WTC11 (cell line): ENCODE data around the gene TAMALIN. TPM values are rescaled to one million over a fixed set of nuclear protein-coding genes. Genes with fewer than 3 reads are reported as not detected.

Experiments used
- ATAC-seq: fragments of 200-7000 bp; cut with Tn5 transposase; 2 replicates; pipeline ENCODE4 v1.10.0; 2021; ENCODE audit warnings: mild to moderate bottlenecking, moderate library complexity
- CTCF ChIA-PET: fragments of 300-600 bp; sonication (Branson Sonifier 250); formaldehyde crosslinking; loops from one replicate; lab custom pipeline; 2021; ENCODE audit warnings: antibody characterized with exemption; lab: Charles Lee
- POLR2A ChIA-PET: fragments of 350-600 bp; sonication (Branson Sonifier 250); formaldehyde crosslinking; loops from one replicate; lab custom pipeline; 2021; ENCODE audit warnings: antibody characterized with exemption; lab: Charles Lee
- DNase-seq: peaks from one replicate; pipeline ENCODE4 v3.0.0; 2021; ENCODE audit warnings: low spot score
- H3K27ac Mint-ChIP-seq: 2 replicates; pipeline ENCODE4 v1.8.0; 2021; ENCODE audit warnings: mixed read lengths
- H3K27me3 Mint-ChIP-seq: 2 replicates; pipeline ENCODE4 v1.8.0; 2021; ENCODE audit warnings: low read depth, mild to moderate bottlenecking, moderate library complexity, mixed read lengths
- H3K36me3 Mint-ChIP-seq: 2 replicates; pipeline ENCODE4 v1.8.0; 2021; ENCODE audit warnings: mixed read lengths
- H3K4me1 Mint-ChIP-seq: 2 replicates; pipeline ENCODE4 v1.8.0; 2022; ENCODE audit warnings: mixed read lengths
- H3K4me3 Mint-ChIP-seq: 2 replicates; pipeline ENCODE4 v1.8.0; 2021; ENCODE audit warnings: mild to moderate bottlenecking, moderate library complexity, mixed read lengths
- H3K9me3 Mint-ChIP-seq: 2 replicates; pipeline ENCODE4 v1.8.0; 2021; ENCODE audit warnings: mixed read lengths
- E2F5 ChIP-seq: sonication (generic); formaldehyde crosslinking; IDR thresholded peaks from 2 replicates; pipeline ENCODE4 v1.8.1; 2022; ENCODE audit warnings: mild to moderate bottlenecking, moderate library complexity, missing genetic modification reagents
- FOXJ3 ChIP-seq: sonication (generic); formaldehyde crosslinking; IDR thresholded peaks from 2 replicates; pipeline ENCODE4 v1.9.0; 2021; ENCODE audit warnings: missing genetic modification reagents, mild to moderate bottlenecking, borderline replicate concordance
- FOXK1 ChIP-seq: sonication (generic); formaldehyde crosslinking; IDR thresholded peaks from 2 replicates; pipeline ENCODE4 v1.8.0; 2022; ENCODE audit warnings: mild to moderate bottlenecking, moderate library complexity, missing genetic modification reagents
- IRF2 ChIP-seq: sonication (generic); formaldehyde crosslinking; IDR thresholded peaks from 2 replicates; pipeline ENCODE4 v1.8.0; 2022; ENCODE audit warnings: low read depth, missing genetic modification reagents, borderline replicate concordance
- KAT7 ChIP-seq: sonication (generic); formaldehyde crosslinking; IDR thresholded peaks from 2 replicates; pipeline ENCODE4 v1.8.1; 2023; ENCODE audit warnings: missing genetic modification reagents, mild to moderate bottlenecking, borderline replicate concordance
- NR2C2 ChIP-seq: sonication (generic); formaldehyde crosslinking; IDR thresholded peaks from 2 replicates; pipeline ENCODE4 v1.8.0; 2022; ENCODE audit warnings: mild to moderate bottlenecking, missing genetic modification reagents
- PREB ChIP-seq: sonication (generic); formaldehyde crosslinking; IDR thresholded peaks from 2 replicates; pipeline ENCODE4 v1.8.1; 2022; ENCODE audit warnings: mild to moderate bottlenecking, missing genetic modification reagents, moderate library complexity, borderline replicate concordance
- RELA ChIP-seq: sonication (generic); formaldehyde crosslinking; IDR thresholded peaks from 2 replicates; pipeline ENCODE4 v1.8.1; 2022; ENCODE audit warnings: missing genetic modification reagents, mild to moderate bottlenecking, borderline replicate concordance
- RORB ChIP-seq: fragments of 250-450 bp; sonication (Bioruptor Pico); IDR thresholded peaks from 2 replicates; pipeline ENCODE4 v1.9.0; 2021; ENCODE audit warnings: mild to moderate bottlenecking
- SMAD3 ChIP-seq: sonication (generic); formaldehyde crosslinking; IDR thresholded peaks from 2 replicates; pipeline ENCODE4 v1.8.0; 2022; ENCODE audit warnings: missing genetic modification reagents, mild to moderate bottlenecking, borderline replicate concordance
- SOX15 ChIP-seq: fragments of 250-450 bp; sonication (Bioruptor Pico); IDR thresholded peaks from 2 replicates; pipeline ENCODE4 v1.9.0; 2021; ENCODE audit warnings: mild to moderate bottlenecking
- TEAD1 ChIP-seq: sonication (generic); formaldehyde crosslinking; IDR thresholded peaks from 2 replicates; pipeline ENCODE4 v1.8.0; 2022; ENCODE audit warnings: mild to moderate bottlenecking, missing genetic modification reagents
- ZBTB21 ChIP-seq: sonication (generic); formaldehyde crosslinking; IDR thresholded peaks from 2 replicates; pipeline ENCODE4 v1.8.1; 2023; ENCODE audit warnings: mild to moderate bottlenecking, missing genetic modification reagents, borderline replicate concordance
- ZNF121 ChIP-seq: sonication (generic); formaldehyde crosslinking; IDR thresholded peaks from 2 replicates; pipeline ENCODE4 v1.8.0; 2023; ENCODE audit warnings: missing genetic modification reagents
- ZNF219 ChIP-seq: sonication (generic); formaldehyde crosslinking; IDR thresholded peaks from 2 replicates; pipeline ENCODE4 v1.8.0; 2023; ENCODE audit warnings: missing genetic modification reagents, mild to moderate bottlenecking, borderline replicate concordance
- ZNF425 ChIP-seq: fragments of 250-450 bp; sonication (Bioruptor Pico); conservative IDR thresholded peaks from 2 replicates; pipeline ENCODE4 v1.9.0; 2021; ENCODE audit warnings: mild to moderate bottlenecking
- total RNA-seq: library from RNA; stranded (reverse); gene quantifications from 3 replicates; pipeline ENCODE4 v1.2.3, GENCODE V29; 2021
- TF ChIP-seq, protein P1 (sequence below): sonication (generic); formaldehyde crosslinking; IDR thresholded peaks from 2 replicates; pipeline ENCODE4 v1.8.1; 2023; ENCODE audit warnings: mild to moderate bottlenecking, missing genetic modification reagents, moderate library complexity
- TF ChIP-seq, protein P2 (sequence below): sonication (generic); formaldehyde crosslinking; IDR thresholded peaks from 2 replicates; pipeline ENCODE4 v1.8.0; 2022; ENCODE audit warnings: mild to moderate bottlenecking, missing genetic modification reagents

Gene TAMALIN
- total RNA-seq, 1 experiment from 2014 or later, result 6.1 TPM

DNA sequence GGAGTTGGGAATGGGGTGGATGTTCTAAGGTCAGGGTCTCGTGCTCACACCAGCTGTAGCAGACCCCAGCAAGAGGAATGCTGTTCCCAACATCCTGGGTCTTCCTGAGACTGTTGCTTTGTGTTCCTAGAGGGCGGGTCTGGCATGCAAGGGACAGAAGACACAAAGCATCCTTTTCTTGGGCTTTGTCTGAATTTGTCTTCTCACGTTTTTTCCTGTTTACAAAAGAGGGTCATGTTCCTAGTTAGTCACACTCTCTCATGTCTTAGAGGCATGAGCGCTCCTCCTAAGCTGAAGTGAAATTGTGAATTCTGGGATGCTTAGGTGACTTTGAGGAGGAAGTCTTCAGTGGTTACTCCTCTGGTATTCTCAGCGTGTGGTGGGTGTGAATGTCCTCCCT is 9.6 kb upstream of the TAMALIN start (continued):
- TF ChIP-seq, protein P1, sequence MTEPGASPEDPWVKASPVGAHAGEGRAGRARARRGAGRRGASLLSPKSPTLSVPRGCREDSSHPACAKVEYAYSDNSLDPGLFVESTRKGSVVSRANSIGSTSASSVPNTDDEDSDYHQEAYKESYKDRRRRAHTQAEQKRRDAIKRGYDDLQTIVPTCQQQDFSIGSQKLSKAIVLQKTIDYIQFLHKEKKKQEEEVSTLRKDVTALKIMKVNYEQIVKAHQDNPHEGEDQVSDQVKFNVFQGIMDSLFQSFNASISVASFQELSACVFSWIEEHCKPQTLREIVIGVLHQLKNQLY, result no peak
- TF ChIP-seq SMAD3 (no peak), TEAD1 (no peak), NR2C2 (CRISPR knock-in tag) (no peak), RELA (CRISPR knock-in tag) (no peak), ZNF425 (CRISPR knock-in tag) (no peak), SOX15 (CRISPR knock-in tag) (no peak)
- TF ChIP-seq, all 79 proteins: peak for 0

DNA sequence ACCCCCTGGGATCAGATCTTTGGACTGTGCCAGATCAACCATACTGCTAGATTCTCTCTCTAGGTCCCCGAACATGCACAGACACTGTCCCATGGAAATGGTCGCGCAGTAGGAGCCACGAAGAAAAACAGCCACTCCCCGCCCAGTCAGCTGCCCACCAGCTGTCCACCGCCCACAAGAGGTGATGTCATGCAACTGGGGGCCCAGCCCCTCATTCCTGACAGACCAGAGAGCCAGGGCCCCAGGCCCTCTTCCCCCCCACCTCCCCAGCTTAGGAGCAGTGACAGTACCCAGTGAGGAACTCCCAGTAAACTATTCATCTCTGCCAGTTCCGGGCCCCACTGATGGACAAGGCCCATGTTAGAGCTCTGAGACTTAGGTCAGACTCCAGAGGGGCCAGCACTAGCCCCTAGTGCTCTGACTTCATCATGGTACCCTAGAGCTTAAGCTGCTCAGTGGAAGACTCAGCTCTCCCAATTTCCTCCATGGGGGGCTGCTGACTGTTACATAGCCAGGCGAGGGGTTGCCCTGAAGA is 3.7 kb upstream of the TAMALIN start:
- POLR2A ChIA-PET, result interaction anchor here (1.3 to 1.4 kb wide), 2 partner anchors 20 to 23 kb away, joined by 7 to 8 read pairs; no protein-coding TSS in a partner anchor

More for the DNA sequence above, 3.7 kb upstream of the TAMALIN start:
- TF ChIP-seq ZNF219 (CRISPR knock-in tag) (no peak), FOXJ3 (CRISPR knock-in tag) (no peak), ZNF121 (CRISPR knock-in tag) (no peak), PREB (no peak), FOXK1 (no peak), E2F5 (CRISPR knock-in tag) (no peak), RORB (CRISPR knock-in tag) (no peak), ZBTB21 (CRISPR knock-in tag) (no peak), KAT7 (CRISPR knock-in tag) (no peak), IRF2 (no peak), RELA (CRISPR knock-in tag) (no peak)
- TF ChIP-seq, protein P2, sequence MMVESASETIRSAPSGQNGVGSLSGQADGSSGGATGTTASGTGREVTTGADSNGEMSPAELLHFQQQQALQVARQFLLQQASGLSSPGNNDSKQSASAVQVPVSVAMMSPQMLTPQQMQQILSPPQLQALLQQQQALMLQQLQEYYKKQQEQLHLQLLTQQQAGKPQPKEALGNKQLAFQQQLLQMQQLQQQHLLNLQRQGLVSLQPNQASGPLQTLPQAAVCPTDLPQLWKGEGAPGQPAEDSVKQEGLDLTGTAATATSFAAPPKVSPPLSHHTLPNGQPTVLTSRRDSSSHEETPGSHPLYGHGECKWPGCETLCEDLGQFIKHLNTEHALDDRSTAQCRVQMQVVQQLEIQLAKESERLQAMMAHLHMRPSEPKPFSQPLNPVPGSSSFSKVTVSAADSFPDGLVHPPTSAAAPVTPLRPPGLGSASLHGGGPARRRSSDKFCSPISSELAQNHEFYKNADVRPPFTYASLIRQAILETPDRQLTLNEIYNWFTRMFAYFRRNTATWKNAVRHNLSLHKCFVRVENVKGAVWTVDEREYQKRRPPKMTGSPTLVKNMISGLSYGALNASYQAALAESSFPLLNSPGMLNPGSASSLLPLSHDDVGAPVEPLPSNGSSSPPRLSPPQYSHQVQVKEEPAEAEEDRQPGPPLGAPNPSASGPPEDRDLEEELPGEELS (CRISPR knock-in tag), result no peak
- H3K27me3 Mint-ChIP-seq, result peaks cover 36% of the 10 kb centered on the region
- no peak for ATAC-seq
- H3K9me3 Mint-ChIP-seq, result no peaks in the 10 kb centered on the region
- no peak for DNase-seq
- H3K27ac Mint-ChIP-seq, result no peak overlapping the region
- H3K36me3 Mint-ChIP-seq, result peaks cover 6% of the 10 kb centered on the region
- H3K4me1 Mint-ChIP-seq, result peaks cover 17% of the 10 kb centered on the region
- H3K4me3 Mint-ChIP-seq, result no peak overlapping the region
- CTCF ChIA-PET, result interaction anchor here (0.7 to 38.0 kb wide), 14 partner anchors 10 to 128 kb away, joined by 3 to 1431 read pairs (median 9); partner anchors contain the start of gene SMIM41
